ENCODE measurements around the gene PRICKLE2.

- TF ChIP-seq RFX5 (IDR thresholded peaks at IDR 0.05): no peak
- no peak for TF ChIP-seq HMGXB4 (CRISPR knock-in tag; IDR thresholded peaks at IDR 0.05; ENCODE audit: borderline replicate concordance)
- no peak for TF ChIP-seq MAFK (IDR thresholded peaks at IDR 0.05; ENCODE audit: partially characterized antibody)
- TF ChIP-seq MYC (IDR thresholded peaks at IDR 0.05; ENCODE audit: borderline replicate concordance, low read length): no peak
Measured at GRCh38 chr3:64253689-64254088, 28.4 kb upstream of the PRICKLE2 start.
